MM.1S (cell line): Measurements from ENCODE around the gene FRS3.

Experiments
- DNase-seq: peaks from one replicate; pipeline ENCODE4 v3.0.0-alpha.2; 2015
- H2AFZ ChIP-seq: fragments of 300-600 bp; sonication (generic); 2 replicates; pipeline ENCODE4 v1.6.0; 2016; ENCODE audit warnings: antibody characterized with exemption, low read length
- H3F3A ChIP-seq: fragments of 300-600 bp; sonication (generic); 2 replicates; pipeline ENCODE4 v1.6.1; 2016; ENCODE audit warnings: mild to moderate bottlenecking, antibody characterized with exemption, low read length, moderate library complexity, mixed read lengths; ENCODE audit not compliant: insufficient read depth
- H3K27ac ChIP-seq: fragments of 300-600 bp; sonication (generic); 2 replicates; pipeline ENCODE4 v1.5.1; 2016; ENCODE audit warnings: mild to moderate bottlenecking, low read length
- H3K27me3 ChIP-seq: fragments of 300-600 bp; sonication (generic); replicated peaks from 2 replicates; pipeline ENCODE4 v1.6.0; 2016; ENCODE audit warnings: low read length; ENCODE audit not compliant: insufficient read depth
- H3K36me3 ChIP-seq: fragments of 300-600 bp; sonication (generic); replicated peaks from 2 replicates; pipeline ENCODE4 v1.6.1; 2016; ENCODE audit warnings: mild to moderate bottlenecking, low read length, mixed read lengths; ENCODE audit not compliant: insufficient read depth
- H3K4me1 ChIP-seq: fragments of 300-600 bp; sonication (generic); 2 replicates; pipeline ENCODE4 v1.6.1; 2016; ENCODE audit warnings: low read length, mixed read lengths
- H3K4me2 ChIP-seq: fragments of 300-600 bp; sonication (generic); 2 replicates; pipeline ENCODE4 v1.6.0; 2016; ENCODE audit warnings: low read depth, low read length
- H3K4me3 ChIP-seq: fragments of 300-600 bp; sonication (generic); 2 replicates; pipeline ENCODE4 v1.5.1; 2016; ENCODE audit warnings: low read length, mixed read lengths
- H3K79me2 ChIP-seq: fragments of 300-600 bp; sonication (generic); 2 replicates; pipeline ENCODE4 v1.6.1; 2016; ENCODE audit warnings: mixed run types, low read length, mixed read lengths
- H3K9ac ChIP-seq: fragments of 300-600 bp; sonication (generic); 2 replicates; pipeline ENCODE4 v1.6.1; 2016; ENCODE audit warnings: low read length, mixed read lengths
- H3K9me2 ChIP-seq: fragments of 300-600 bp; sonication (generic); replicated peaks from 2 replicates; pipeline ENCODE4 v1.6.1; 2016; ENCODE audit warnings: mild to moderate bottlenecking, low read length, mixed read lengths; ENCODE audit not compliant: insufficient read depth
- H3K9me3 ChIP-seq: fragments of 300-600 bp; sonication (generic); replicated peaks from 2 replicates; pipeline ENCODE4 v1.6.1; 2016; ENCODE audit warnings: mild to moderate bottlenecking, low read length, mixed read lengths; ENCODE audit not compliant: insufficient read depth
- H4K20me1 ChIP-seq: fragments of 300-600 bp; sonication (generic); 2 replicates; pipeline ENCODE4 v1.6.1; 2016; ENCODE audit warnings: mild to moderate bottlenecking, low read length, moderate library complexity, mixed read lengths; ENCODE audit not compliant: insufficient read depth
- EZH2 ChIP-seq: fragments of 300-600 bp; sonication (generic); optimal IDR thresholded peaks from 2 replicates; pipeline ENCODE3; 2017; ENCODE audit warnings: low read depth, mild to moderate bottlenecking, antibody characterized with exemption, low read length, mixed read lengths
- EZH2phosphoT487 ChIP-seq: fragments of 300-600 bp; sonication (generic); IDR thresholded peaks from 2 replicates; pipeline ENCODE4 v1.6.1; 2018; ENCODE audit warnings: antibody characterized with exemption, low read length
- TF ChIP-seq, protein P1 (sequence below): fragments of 300-600 bp; sonication (generic); IDR thresholded peaks from 2 replicates; pipeline ENCODE4 v1.5.1; 2016; ENCODE audit warnings: antibody characterized with exemption, low read length, mixed read lengths

FRS3 gene

DNA sequence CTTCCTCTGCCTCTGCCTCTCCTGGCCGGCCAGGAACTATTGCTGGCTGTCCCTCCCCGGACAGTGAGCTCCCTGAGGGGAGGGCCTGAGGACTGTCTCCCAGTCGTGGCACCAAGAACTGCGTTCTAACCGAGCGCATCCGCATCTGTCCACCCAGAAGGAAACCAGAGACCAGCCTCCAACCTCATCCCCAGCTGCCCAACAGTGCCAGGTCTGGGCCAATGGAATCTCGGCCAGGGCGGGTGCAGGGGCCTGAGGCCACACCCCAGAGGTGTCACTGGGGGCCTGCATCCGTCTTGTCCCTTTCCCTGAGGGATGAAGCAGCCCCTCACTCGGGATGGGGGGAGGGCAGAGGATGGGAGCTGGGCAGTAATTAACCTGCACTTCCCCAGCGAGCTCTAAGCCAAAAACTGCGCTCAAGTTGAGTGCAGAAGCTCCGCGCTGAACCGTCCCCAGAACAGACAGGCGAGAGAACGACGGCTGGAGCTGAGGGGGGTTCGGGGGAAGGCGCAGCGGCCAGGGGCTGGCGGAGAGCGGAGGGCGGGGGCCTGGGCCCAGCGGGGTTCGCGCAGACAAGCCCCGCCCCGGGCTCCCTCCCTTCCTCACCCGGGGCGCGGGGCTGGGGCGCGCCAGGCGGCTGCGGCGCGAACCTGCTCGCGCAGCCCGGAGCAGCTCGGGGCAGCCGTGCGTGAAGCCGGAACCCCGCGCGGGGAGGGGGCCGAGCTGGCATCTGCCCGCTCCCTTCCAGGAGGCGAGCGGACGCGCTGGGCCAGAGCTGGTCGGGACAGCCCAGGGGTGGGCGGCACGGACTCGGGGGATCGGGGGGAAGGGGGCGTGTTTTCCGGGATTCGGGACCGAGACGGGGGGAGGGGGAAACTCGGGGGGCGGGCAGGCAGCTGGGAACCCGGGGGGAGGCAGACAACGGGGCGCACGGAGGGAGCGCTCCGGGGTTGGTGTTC is 45.7 kb downstream of the FRS3 start:
- Histone ChIP-seq H3K4me1 (peaks cover 20% of the 10 kb centered on the region), H3K79me2 (peaks cover 47% of the 10 kb centered on the region), H3K4me2 (peak overlapping the region; percentile 99), H4K20me1 (no peaks in the 10 kb centered on the region), H3F3A (peaks cover 19% of the 10 kb centered on the region), H3K4me3 (peak overlapping the region; percentile 74), H3K9me2 (no peaks in the 10 kb centered on the region), H3K27ac (peak overlapping the region; percentile 80), H3K9ac (peak overlapping the region; percentile 59; the same call in 1 of the 2 replicates), H3K36me3 (no peaks in the 10 kb centered on the region), H3K27me3 (no peaks in the 10 kb centered on the region), H3K9me3 (no peaks in the 10 kb centered on the region), H2AFZ (peak overlapping the region; percentile 83)
- TF ChIP-seq, protein P1, sequence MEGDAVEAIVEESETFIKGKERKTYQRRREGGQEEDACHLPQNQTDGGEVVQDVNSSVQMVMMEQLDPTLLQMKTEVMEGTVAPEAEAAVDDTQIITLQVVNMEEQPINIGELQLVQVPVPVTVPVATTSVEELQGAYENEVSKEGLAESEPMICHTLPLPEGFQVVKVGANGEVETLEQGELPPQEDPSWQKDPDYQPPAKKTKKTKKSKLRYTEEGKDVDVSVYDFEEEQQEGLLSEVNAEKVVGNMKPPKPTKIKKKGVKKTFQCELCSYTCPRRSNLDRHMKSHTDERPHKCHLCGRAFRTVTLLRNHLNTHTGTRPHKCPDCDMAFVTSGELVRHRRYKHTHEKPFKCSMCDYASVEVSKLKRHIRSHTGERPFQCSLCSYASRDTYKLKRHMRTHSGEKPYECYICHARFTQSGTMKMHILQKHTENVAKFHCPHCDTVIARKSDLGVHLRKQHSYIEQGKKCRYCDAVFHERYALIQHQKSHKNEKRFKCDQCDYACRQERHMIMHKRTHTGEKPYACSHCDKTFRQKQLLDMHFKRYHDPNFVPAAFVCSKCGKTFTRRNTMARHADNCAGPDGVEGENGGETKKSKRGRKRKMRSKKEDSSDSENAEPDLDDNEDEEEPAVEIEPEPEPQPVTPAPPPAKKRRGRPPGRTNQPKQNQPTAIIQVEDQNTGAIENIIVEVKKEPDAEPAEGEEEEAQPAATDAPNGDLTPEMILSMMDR = no peak
- no peak for TF ChIP-seq EZH2
- TF ChIP-seq EZH2phosphoT487 = no peak
- DNase-seq = peak; percentile 75

DNA sequence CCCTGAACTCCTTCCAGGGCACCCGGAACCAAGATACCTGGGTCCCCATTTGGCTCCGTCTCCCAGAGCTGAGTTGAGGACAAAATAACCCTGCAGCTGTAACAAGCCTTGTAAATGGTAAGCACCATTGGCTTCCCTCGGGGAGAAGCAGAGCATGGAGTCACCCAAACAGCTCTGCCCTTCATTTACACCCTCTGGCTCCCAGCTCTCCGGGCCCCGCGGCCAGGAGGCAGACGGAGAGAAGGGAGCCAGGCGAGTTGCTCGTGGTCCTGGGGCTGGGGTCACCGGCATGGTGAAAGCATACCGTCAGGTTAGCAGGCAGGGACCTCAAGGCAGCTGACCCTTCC is 46.4 kb downstream of the FRS3 start:
- Histone ChIP-seq H3K4me3 (peak overlapping the region; percentile 74), H3K9me2 (no peaks in the 10 kb centered on the region), H2AFZ (peak overlapping the region; percentile 77), H3K9me3 (no peaks in the 10 kb centered on the region), H3F3A (peaks cover 19% of the 10 kb centered on the region), H3K79me2 (peaks cover 48% of the 10 kb centered on the region), H3K27me3 (no peaks in the 10 kb centered on the region), H3K4me2 (peak overlapping the region; percentile 99), H4K20me1 (no peaks in the 10 kb centered on the region), H3K4me1 (peaks cover 20% of the 10 kb centered on the region), H3K36me3 (no peaks in the 10 kb centered on the region), H3K9ac (peak overlapping the region; percentile 59; the same call in 1 of the 2 replicates), H3K27ac (peak overlapping the region; percentile 80)
- DNase-seq = no peak
- TF ChIP-seq, protein P1 = no peak
- no peak for TF ChIP-seq EZH2
- no peak for TF ChIP-seq EZH2phosphoT487

DNA sequence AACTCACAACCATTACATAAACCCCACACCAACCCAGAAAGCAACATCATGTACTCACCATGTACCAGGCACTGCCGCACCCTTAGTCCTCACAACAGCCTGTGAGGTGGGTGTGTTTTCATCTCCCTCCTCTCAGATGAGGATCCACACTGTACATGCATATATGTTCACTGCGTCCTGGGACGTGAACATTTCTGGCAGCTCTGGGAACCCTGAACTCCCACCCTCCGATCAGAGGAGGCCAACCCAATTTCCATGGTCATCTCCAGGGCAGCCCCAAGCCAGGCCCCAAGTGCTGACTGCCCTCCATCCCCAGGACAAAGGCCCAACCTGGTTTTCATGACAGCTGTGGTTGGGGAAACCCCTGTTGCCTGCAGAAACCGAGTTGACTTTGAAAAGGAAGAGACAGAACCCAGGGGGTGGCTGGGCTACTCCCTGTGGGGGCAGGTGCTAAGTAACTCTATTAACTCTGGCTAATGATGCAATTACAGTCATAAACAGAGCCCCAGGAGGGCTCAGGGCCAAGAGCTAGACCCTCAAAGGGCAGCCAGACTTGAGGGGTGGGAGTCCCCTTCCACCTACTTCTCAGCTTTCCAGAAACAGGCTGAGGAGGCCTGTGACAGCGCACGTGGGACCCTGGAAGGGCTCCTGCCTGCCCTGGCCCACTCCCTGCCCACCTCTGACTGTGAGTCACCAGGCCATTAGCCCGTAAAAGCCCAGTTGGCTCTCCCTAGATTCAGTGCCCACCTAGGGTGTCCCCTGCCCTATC is 46.9 kb downstream of the FRS3 start:
- no peak for TF ChIP-seq EZH2
- no peaks in the 10 kb centered on the region for H3K9me3 ChIP-seq
- peak overlapping the region; percentile 59; the same call in 1 of the 2 replicates for H3K9ac ChIP-seq
- no peaks in the 10 kb centered on the region for H3K27me3 ChIP-seq
- H3F3A ChIP-seq = peaks cover 19% of the 10 kb centered on the region
- peak overlapping the region; percentile 74 for H3K4me3 ChIP-seq
- peak; percentile 87 for DNase-seq
- no peaks in the 10 kb centered on the region for H4K20me1 ChIP-seq
- peak overlapping the region; percentile 99 for H3K4me2 ChIP-seq
- H3K4me1 ChIP-seq = peaks cover 20% of the 10 kb centered on the region
- H3K27ac ChIP-seq = peak overlapping the region; percentile 80; the same call in 1 of the 2 replicates
- H3K79me2 ChIP-seq = peaks cover 50% of the 10 kb centered on the region
- H3K36me3 ChIP-seq = no peaks in the 10 kb centered on the region
- H2AFZ ChIP-seq = peak overlapping the region; percentile 77; the same call in 1 of the 2 replicates
- H3K9me2 ChIP-seq = no peaks in the 10 kb centered on the region
